ENCODE results near the gene GIGYF2.

The GIGYF2 gene

GRCh38 chr2:232870018-232870765 is 173.1 kb downstream of the GIGYF2 start, which contains the start of gene SNORC:
SNORC (plus strand) TSS chr2:232870264; CDS start chr2:232870342, 78 bp downstream.
- DNase-seq: no peak

DNA sequence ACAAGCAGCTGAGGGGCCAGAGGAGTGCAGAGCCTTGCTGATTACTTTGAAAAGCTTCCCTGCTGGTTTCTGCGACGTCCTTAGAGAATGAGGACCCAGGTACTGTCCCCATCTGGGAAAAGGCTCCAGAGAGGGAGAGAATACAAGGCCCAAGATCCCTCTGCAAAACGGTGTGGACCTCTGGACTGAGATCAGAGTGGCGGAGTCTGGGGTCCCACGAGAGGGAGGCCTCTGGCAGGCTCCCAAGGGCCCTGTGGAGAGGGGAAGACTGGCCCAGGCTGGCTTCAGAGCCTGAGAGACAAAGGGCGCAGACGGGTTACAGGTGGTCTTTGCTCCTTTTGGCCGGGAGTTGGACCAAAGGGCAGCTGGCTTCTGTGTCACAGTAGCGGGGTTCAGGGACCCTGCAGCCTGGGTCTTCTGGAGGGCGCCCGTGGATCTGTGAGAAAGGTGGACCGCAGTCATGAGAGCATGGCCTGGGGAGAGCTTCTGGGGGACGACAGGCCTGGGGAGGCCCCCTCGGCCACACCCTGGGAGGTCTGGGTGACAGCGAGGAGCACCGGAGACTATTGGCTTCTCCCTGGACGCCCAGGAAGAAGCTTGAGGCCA is 173.7 kb downstream of the GIGYF2 start:
- no peak for DNase-seq

DNA sequence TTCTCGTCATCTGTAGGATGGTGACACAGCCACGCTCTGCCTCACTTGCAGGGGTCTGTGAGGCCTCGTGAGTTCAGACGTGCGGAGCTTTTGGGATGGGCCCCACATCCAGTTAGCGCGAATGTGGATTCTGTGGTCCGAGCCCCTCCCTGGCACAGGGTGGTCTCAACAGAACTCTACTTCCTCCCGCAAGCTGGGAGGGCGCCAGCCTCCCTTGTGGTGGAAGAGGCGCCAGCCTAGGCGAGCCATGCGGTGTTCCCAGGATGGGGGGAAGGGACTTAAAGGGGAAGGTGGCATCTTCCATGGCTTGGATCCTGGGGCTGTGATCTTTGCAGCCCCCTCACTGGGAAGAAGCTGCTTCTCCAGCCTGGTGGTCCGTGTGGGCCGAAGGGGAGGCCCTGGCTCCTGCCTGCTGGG is 174.3 kb downstream of the GIGYF2 start:
- no peak for DNase-seq

DNA sequence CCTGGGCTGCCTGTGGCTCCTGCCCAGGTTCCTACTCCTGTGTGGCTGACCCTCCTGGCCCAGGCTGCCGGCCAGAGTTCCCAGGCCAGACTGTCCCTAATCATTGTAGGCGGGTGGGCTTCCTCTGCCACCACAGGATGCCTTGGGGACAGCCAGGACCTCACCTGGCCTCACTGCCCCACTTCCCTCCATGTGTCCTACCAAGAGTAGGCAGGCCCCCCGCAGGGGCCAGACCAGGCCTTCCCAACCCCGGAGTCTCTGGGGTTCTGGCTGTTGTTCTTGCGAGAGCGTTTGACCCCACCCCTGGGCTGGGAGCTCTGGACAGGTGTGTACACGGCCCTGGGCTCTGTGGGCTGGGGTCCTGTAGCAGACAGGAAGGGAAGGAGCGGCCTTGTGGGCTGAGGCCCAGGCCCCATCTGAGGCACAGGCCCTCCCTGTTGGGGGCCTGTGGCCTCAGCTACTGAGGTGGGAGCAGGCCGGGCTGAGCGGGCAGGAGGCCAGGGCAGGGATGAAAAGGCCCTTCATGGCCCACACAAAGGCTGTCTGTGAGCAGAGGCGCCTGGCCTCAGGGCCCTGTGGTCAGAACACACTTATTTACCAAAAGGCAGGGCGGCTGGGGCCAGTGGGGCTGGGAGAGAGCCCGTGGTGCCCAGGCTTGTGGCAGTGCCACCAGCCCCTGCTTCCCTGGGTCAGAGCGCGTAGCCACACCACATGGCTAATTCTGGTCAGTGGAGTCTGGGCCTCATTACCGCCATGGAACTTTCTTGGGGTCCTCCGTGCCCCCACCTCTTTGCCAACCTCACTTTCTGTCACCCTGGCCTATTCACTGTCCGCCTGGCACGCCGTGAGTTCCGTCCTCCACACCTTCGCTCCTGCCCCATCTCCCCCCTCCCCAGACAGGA is 175.0 kb downstream of the GIGYF2 start:
- no peak for DNase-seq

- DNase-seq: no peak
These were observed 175.7 kb downstream of the GIGYF2 start for GRCh38 chr2:232872826-232873225.

- no peak for DNase-seq
These were observed 176.3 kb downstream of the GIGYF2 start for GRCh38 chr2:232873292-232873908.

GRCh38 chr2:232873909-232874641 is 176.9 kb downstream of the GIGYF2 start:
- no peak for DNase-seq

GRCh38 chr2:232874677-232875223 is 177.6 kb downstream of the GIGYF2 start:
- no peak for DNase-seq

GRCh38 chr2:232875256-232876121 is 178.4 kb downstream of the GIGYF2 start:
- no peak for DNase-seq

- DNase-seq: peak; percentile 37
These were observed 179.2 kb downstream of the GIGYF2 start for GRCh38 chr2:232876161-232876977.

- no peak for DNase-seq
These were observed 179.9 kb downstream of the GIGYF2 start for GRCh38 chr2:232876978-232877441.

DNA sequence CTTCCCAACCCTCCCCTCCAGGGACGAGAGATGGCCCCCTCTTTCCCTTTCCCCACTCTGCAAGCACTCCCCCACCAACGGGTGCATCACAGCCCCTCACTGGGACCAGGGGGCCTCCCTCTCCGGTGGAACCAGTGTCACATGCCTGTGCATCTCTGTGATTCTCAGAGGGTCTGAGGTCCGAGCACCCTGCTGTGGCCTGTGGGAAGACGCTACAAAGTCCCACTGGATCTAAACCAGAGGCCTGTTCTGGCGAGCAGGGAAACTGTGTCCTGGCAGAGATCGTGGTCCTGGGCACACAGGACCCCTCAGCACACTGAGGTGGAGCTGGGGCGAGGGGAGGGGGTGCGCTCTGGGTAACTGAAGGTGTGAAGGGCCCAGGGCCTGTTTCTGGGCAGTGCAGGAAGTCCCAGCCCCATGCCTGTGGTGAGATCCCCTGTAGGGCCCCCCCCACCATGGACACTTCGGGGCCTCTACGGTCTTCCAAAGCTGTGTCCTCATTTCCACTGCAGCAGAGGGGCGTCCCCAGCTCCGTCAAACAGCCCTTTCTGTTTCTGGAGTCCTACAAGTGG is 180.9 kb downstream of the GIGYF2 start:
- DNase-seq: no peak

GRCh38 chr2:232878855-232879617 is 181.9 kb downstream of the GIGYF2 start:
- DNase-seq: no peak

- no peak for DNase-seq
These were observed 182.7 kb downstream of the GIGYF2 start for GRCh38 chr2:232879618-232880494.

DNA sequence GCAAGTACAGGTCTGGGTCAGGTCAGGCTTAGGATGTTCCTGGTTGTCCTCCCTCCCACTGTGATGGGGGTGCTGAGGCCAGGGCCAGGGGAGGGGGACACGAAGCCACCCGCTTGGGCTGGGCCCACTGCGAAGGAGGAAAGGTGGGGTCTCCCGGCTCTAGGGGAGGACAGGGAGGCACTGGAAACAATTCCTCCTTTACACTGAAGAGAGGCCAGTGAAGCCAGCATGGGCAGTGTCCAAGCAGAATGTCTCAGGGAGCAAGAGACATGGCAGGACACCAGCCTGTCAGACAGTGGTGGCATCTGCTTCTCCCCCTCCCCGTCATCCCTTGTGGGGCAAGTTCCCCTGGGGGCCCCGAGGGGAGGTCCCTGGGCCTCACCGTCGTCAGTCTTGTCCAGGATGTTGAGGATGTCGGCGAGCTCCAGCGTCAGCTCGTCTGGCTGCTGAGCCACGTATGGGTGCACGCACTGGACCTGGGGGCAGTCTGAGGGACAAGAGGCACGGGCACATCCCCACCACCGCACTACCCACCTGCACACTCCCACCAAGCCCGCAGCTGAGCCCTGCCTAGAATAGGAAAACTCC is 183.7 kb downstream of the GIGYF2 start:
- DNase-seq: no peak

DNA sequence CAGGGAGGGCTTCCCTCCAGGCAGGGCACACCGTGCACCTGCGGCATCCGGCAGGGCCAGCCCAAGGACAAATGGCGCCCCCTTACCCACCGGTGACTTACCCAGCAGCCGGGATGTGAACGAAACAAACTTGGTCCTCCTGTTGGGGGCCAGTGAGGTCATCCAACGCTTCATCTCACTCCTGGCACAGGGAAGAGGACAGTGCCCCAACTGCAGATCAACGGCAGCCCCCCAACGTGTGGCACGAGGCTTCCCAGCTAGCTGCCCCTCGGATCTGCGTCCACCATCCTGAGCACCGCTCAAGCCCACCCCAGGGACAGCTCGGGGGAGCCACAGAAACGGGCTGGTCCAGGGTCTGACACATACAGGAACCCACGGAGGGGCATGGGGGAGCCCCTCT is 185.0 kb downstream of the GIGYF2 start:
- no peak for DNase-seq

GRCh38 chr2:232882505-232883115 is 185.5 kb downstream of the GIGYF2 start:
- DNase-seq: no peak
